ENCODE results near the gene WDR70.
"Not testable (repeated sequence)": the region's sequence is repeated elsewhere in the genome, so short reads cannot be mapped to it uniquely, and the experiment has no call there.

The WDR70 gene

DNA sequence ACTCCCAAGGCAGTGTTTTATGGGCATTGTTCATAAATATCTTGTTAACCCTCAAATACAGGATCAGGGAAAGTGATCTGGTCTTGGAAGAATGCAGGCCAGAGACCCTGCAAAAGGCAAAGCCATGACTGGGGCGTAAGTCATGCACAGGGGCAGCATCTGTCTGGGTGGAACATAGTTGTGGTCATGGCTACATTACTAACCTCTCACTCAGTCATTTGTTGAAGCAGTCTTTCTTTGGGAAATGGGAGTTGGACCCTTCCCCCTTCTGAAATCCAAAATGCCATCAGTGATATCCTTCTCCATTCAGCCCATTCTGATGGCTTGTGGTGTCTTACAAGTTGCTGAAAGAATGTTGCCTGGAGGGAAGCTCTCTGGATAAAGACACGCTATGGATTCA is 392.6 kb downstream of the WDR70 start:
- DNase-seq = no peak

DNA sequence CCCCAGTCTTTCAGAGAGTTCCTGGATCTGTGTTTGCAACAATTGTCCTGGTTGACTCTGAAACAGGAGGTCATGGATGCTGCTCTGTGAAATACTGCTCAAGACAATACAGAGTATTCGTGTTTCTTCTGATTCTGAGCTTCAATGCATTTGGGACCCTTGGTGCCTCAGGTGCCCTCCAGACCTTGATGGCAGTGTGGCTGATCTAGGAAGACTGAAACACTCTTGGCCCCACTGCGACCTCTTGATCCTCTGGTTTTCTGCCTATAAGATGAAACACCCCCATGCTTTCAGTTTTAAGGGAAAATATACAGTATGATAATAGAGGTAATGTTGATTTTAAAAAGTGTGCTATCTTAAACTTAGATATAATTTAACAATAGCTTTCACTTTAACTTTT is 393.1 kb downstream of the WDR70 start:
- no peak for DNase-seq

DNA sequence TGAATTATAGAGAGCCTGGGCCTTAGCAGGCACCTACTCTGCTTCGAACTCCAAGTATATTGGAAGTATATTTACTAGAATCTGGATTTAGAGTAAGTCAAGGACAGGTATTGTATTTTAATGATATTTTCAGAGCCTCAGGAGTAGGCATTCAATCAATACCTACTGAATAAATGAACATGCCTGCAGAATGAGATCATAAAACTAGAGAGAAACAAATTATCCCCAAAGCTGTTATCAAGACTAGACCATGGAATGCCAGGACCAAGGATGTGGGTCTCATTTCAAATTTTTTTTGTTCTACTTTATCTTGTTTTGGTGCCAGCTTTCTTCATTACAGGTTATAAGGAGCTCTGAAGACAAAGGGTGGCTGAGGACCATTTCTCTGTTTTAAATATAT is 394.7 kb downstream of the WDR70 start:
- DNase-seq = no peak

DNA sequence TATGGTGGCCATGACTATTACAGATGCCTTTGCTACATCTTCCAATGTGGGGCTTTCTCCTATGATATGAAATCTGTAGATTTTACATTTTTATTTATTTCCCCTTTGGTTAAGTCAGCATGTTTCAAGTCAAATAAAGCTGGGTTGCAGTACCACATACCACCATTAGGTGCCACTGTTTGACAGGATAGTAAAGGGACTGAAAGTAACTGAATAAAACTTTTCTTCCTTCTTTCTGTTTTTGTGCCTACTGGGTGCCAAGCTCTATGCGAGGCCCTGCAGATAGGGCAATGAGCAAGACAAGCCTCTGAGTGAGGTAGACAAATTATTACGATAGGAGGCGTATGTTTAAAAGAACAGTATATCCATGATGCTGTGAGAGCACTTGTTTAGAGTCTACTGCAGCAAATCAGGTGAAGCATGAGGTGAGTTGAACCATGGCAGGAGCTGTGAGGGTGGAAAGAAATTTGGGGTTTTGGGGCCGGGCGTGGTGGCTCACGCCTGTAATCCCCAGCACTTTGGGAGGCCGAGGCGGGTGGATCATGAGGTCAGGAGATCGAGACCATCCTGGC is 395.9 kb downstream of the WDR70 start:
- DNase-seq = no peak

DNA sequence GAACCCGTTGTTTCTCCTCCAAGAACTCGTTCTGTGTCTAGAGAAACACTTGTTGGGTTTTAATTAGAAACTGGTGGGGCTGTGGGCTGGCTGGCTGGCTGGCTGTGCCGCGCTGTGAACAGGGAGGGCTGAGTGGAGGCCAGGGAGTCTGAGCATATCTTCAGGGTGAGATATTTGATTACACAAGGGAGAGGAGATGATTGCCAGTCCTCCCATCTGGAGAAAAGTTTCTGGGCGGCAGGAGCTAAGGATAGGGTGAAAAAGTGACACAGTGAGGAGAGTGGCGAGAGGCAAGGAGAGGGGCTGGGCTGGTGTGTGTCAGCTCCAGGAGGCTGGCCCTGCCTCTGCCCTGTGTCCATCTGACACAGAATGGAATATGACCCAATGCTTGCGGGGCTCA is 397.7 kb downstream of the WDR70 start:
- DNase-seq = no peak

DNA sequence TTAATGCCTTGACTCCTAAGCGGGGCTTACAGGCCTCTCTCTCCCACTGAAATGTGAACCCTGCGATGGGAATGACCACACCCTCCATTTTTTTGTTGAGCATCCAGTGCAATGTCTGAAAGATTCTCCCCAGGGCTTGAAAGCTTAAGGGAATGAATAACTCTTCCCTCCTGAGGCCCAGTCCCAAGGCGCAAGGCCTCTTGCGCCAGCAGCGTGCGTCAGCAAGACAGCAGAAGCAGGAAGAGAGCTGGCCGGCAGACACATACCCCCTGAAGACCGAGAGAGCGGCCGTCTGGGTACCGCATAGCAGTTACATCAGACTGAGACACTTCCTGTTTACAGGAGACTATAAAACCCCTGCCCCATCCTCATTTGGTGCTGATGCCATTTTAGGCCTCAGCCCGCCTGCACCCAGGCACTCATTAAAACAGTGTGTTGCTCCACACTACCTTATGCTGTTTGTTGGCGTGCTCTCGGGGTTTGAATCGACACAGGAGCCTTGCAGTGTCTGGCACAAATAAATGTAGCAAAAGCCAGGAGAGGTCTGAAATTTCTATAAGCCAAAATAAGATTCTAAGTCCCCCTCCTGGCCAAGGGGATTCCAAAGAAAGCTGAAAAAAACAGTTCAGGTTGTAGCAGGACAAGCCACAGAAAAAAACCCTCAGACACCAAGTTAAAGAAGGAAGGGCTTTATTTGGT is 398.5 kb downstream of the WDR70 start:
- DNase-seq = no peak

DNA sequence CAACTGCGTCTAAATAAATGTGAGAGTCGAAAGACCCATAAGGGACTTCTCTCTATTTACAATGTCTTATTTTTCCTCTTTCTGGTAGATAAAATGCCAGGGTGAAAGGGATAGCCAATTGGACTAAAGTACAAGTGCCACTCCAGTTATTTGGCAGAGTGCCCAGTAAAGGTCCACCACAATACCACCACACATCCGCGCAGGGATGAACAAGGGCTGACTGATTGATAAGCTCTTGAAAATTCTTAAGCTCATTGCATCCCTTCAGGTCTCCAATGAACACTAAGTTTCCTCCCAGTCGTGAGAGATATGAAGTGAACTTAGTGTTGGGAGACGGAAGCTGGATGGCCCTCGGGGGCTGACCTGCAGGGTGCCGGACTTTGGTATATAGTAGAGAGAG is 402.3 kb downstream of the WDR70 start:
- not testable (repeated sequence) for DNase-seq

DNA sequence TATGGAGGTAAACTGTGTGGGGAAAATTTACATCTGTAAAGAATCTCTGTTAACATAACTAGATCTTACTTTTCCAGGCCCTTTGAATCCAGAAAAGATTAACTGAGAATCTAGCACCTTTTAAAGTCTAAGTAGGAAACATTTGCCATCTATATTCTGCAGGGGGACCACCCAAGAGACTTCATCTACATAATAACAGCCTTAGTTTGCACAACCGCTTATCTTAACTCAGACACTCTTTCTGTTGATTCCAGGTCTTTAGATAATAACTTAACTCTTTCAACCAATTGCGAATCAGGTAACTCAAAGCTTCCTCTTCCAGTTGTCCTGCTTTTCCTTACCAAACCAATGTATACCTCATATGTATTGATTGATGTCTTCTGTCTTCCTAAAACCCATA is 407.3 kb downstream of the WDR70 start:
- DNase-seq = no peak

DNA sequence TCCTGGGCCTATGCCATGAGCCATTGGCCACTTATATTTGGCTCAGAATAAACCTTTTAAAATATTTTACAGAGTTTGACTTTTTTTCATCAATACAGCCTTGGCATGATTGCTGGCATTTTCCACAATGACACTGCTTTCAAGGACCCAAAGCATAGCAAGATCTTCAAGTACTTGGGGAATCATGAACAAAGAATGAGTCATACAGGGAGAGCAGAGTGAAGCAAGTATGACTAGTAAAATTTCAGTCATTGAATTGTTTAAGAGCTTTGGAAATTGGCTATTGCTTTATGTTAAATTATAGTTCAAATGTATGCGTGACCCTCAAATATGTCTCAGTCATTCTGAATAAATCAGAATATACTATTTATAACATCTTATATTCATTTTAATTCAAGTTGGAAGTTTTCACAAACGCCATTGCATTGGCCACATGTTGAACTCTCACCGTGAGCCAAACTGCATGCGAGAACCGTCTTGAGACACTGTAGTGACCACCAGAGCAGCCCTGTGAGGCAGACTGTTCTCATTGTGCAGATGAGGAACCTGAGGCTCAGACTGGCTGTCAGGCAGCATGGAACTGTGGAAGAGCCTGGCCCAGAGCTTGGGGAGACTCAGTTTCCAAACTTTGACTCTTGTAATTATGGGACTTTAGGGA is 407.9 kb downstream of the WDR70 start:
- DNase-seq = no peak

DNA sequence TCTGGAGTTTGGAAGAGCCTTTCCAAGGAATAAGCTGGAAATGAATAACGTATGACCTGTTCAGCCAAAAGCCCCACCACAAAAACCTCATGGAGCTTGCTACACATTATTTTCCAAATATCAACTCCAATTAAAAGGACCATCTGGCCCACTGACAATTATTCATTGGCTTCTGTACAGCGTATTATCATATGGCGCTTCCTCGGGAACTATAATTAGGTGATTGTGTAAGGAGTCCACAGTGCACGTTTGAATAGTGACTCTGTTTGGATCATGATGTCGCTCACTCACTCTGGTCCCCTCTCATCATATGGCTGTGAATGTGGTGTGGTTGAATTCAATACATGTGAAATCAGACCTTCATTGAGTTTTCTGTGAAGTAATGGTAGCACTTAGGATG is 408.6 kb downstream of the WDR70 start:
- DNase-seq = no peak

DNA sequence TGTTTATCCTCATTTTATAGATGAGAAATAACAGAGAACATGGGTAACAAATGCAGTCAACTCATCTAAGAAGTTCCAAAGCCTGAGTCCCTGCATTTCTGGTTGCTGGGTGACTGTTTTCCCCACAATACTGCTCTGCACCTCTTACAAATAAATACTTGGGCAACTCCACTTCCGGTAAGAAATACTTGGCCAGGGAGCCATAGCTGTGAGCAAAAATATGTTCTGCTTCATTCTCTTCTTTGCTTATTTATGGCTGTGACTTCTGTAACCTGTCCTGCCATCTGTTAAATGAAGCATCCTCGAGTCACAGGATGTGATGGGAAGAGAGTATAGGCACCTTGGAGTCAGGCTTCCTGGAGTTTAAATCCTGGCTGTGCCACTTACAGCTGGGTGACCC is 410.9 kb downstream of the WDR70 start:
- no peak for DNase-seq

DNA sequence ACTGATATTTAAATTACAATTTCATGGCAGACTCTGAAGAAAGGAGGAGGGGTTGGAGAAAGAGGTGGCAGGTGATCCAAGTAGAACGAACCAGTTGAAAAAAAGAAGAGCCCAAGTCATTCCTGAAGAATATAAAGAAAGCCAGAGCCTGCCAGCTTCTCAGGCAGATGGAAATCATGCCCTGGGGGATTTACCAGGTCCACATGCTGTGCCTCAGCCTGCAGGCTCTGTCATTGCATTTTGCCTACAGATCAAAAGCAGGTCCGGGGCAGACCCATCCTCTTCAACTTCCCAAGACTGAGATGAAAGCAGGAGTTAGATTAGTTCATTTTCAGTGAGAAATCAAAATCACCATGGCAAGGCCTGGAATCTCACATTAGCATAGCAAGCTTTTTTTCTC is 412.2 kb downstream of the WDR70 start:
- DNase-seq = no peak

DNA sequence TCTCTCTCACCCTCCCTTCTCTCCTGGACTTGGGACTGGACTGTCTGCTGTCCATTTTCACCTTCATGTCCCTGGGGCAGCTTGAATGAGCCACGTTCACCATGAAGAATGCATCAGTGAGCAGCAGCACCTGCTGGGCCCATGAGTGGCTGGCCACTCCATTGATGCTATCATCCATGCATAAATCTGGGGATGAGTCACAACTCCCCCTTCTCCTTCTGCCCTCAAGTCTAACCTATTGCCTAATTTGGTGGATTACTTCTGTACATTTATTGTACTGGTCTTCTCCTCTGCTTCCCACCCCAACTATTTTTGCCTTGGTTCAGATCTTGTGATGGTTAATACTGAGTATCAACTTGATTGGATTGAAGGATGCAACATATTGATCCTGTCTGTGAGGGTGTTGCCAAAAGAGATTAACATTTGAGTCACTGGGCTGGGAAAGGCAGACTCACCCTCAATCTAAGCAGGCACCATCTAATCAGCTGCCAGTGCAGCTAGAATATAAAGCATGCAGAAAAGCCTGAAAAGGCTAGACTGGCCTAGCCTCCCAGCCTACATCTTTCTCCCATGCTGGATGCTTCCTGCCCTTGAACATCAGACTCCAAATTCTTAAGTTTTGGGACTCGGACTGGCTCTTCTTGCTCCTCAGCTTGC is 414.0 kb downstream of the WDR70 start:
- no peak for DNase-seq

DNA sequence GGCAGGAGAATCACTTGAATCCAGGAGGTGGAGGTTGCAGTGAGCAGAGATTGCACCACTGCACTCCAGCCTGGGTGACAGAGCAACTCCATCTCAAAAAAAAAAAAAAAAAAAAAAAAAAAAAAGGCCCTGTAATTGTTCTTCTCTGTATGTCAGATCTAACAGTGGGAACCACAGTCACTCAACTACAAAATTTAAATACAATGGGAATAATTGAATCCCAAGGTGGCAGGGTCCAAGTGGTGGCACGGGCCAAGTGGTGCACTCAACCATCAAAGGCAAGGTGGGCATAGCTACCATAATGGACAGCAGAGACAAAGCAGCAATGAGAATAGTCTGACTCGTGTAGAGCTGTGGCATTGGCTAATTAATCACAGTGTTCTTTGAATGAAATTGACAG is 416.2 kb downstream of the WDR70 start:
- not testable (repeated sequence) for DNase-seq

DNA sequence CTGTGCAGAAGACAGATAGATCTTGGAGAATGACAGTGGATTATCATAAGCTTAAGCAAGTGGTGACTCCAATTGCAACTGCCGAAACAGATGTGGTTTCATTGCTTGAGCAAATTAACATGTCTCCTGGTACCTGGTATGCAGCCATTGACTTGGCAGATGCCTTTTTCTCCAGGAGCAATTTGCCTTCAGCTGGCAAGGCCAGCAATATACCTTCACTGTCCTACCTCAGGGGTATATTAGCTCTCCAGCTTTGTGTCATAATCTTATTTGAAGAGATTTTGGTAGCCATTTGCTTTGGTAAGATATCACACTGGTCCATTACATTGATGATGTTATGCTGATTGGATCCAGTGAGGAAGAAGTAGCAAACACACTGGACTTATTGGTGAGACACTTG is 417.3 kb downstream of the WDR70 start:
- not testable (repeated sequence) for DNase-seq

DNA sequence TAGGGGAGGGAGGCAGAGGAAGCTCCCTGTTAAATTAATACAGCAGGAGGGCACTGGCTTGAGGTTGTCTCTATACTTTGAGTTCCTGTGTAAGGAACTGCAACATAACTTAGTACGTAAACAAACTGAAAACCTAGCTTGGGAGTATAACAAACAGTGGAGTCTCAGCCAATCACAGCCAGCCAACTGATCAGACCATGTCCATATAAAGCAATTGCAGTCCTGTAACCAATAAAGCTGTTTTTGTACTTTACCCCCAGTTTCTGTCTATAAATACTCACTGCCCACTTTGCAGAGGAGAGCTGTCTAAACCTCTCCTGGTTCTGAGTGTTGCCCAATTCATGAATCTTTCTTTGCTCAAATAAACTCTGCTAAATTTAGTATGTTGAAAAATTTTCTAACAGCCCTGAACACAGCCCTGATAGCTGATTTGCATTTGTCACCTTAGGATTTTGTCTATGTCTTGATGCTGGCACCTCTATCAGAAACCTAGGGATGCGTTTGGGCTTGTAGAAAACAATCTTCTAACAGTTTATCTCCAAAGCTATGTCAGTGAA is 420.8 kb downstream of the WDR70 start:
- DNase-seq = no peak

DNA sequence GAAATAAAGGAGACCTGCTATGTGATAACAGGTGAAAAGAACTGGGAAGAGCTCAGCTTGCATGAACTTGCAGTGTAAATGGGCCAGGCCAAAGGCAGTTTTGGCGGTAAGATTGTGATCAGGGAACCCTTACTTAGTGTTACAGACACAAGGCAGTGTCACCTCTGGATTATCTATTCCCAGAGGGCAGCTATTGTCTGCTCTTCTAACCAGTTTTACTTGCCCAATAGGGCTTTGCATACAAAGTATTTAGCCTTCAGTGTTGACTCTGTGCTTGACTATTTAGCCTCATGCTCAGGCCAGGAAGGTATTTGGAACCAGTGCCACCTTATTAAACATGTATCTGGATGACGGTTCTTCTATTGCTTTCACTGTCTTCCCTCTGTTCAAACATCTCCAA is 422.4 kb downstream of the WDR70 start:
- no peak for DNase-seq
